ENCODE results near the gene LRRC4B. TPM values are rescaled to one million over a fixed set of nuclear protein-coding genes. Genes with fewer than 3 reads are reported as not detected.
"Not testable (repeated sequence)": the region's sequence is repeated elsewhere in the genome, so short reads cannot be mapped to it uniquely, and the experiment has no call there.

LRRC4B gene
- polyA plus RNA-seq, 6 donors from 2014 or later: 0.10 TPM; not detected in 5

DNA sequence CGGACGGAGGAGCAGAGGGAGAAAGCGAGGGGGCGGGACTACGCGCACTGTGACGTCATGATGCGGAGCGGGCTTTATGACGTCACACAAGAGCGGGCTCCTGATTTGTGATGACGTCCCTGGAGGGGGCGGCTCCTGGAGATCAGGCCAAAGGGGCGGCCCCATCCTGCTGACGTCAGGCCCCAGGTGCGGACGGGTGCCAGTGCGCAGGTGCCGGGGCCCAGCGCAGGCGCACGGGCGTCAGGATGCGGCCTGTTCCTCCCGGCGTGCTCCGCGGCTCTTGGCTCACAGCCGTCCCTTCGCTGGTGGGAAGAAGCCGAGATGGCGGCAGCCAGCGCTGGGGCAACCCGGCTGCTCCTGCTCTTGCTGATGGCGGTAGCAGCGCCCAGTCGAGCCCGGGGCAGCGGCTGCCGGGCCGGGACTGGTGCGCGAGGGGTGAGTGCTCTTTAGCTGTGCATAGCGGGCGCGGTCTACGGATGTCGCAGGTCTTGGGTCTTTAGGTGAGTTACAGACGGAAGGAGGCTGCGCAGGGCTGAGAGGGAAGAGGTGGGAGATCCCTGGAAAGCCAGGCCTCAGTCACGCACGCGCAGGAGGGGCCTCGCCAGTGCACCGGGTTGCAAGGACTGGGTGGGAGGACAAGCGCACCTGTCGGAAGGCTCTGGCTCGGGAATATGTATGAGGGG, 91.9 kb downstream of the LRRC4B start, which contains the start of the genes EMC10 and GARIN5A:
EMC10 (plus strand) TSS at position 284 of the 683 bp plus-strand sequence; CDS start at position 322, 38 bp downstream.
GARIN5A (minus strand) TSS at position 625 of the 683 bp plus-strand sequence; CDS start at position 165, 460 bp downstream.
- peaks cover 29 to 46% (median 33%) of the 10 kb centered on the region in 3 donors for H3K4me1 Mint-ChIP-seq
- peak within 1 kb of the TSS; percentile 93 to 99 (median 99) for H3K27ac Mint-ChIP-seq
- peaks cover 0 to 14% of the 10 kb centered on the region in 2 donors for H3K36me3 Mint-ChIP-seq
- H3K4me3 Mint-ChIP-seq: peak within 1 kb of the TSS; percentile 96 to 99 (median 98)
- ATAC-seq (ENCODE audit: low read depth in 2 of 2) (peak; percentile 93 to 95), DNase-seq (peak; percentile 97)
- peaks cover 0 to 4% (median 0%) of the 10 kb centered on the region in 7 donors for H3K9me3 Mint-ChIP-seq
- no peaks in the 10 kb centered on the region for H3K27me3 Mint-ChIP-seq

DNA sequence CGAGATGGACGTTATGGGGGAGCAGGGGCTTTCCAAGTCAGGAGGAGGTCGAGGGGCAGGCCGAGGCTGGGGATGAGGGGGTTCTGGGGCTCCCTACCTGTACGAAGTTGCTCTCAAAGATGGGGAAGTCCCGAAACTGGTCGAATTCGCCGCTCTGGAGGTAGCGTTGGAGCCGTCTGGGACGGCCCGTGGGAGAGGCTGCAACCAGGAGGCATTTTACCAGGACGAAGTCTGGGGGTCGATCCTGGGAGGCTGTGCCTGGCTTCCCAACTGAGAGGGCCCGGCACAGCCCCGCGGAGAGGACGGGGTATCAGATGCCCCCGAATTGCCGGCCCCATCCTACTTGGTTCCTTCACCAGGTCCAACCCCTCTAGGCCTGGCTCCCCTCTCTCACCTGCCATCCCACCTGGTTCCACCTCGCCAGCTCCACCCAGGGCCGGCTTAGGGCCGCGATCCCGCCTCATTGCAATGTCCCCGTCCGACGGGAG, 92.5 kb downstream of the LRRC4B start:
- Mint-ChIP-seq H3K27ac (peak overlapping the region; percentile 93 to 99 (median 99)), H3K4me3 (peak overlapping the region; percentile 96 to 99 (median 98)), H3K27me3 (no peaks in the 10 kb centered on the region), H3K4me1 (peaks cover 27 to 46% (median 28%) of the 10 kb centered on the region in 3 donors), H3K9me3 (peaks cover 0 to 4% (median 0%) of the 10 kb centered on the region in 7 donors), H3K36me3 (peaks cover 0 to 9% of the 10 kb centered on the region in 2 donors)
- DNase-seq (no peak), ATAC-seq (ENCODE audit: low read depth in 2 of 2) (no peak)

DNA sequence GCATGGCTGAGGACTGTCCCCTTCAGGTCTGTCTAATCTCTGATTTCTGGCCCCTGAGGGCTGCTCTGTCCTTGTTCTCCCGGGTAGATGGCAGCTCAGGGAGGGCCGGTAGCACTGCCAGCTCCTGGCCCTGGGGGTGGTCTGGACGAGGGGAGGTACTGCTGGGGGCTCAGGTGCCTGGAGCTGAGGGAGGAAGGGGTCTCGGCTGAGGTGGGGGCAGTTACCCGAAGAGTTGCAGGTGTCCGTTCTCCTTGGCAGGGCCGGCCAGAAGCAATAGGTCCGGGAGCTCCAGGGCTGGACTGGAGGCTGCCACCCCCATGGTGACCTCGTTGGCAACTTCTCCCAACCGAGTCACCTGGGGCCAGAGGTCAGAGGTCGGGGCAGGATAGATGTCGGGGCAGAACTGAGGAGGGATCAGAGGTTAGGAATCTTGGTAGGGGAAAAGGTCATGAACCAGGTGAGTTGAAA, 93.1 kb downstream of the LRRC4B start:
- peaks cover 0 to 4% (median 0%) of the 10 kb centered on the region in 7 donors for H3K9me3 Mint-ChIP-seq
- peaks cover 0 to 7% of the 10 kb centered on the region in 2 donors for H3K36me3 Mint-ChIP-seq
- no peak for DNase-seq
- no peaks in the 10 kb centered on the region for H3K27me3 Mint-ChIP-seq
- ATAC-seq (ENCODE audit: low read depth in 2 of 2): no peak
- H3K4me1 Mint-ChIP-seq: peaks cover 27 to 46% (median 28%) of the 10 kb centered on the region in 3 donors
- peak overlapping the region; percentile 93 to 99 (median 99) for H3K27ac Mint-ChIP-seq
- H3K4me3 Mint-ChIP-seq: peak overlapping the region in 7 of 8 donors; percentile 50 to 99 (median 85)

DNA sequence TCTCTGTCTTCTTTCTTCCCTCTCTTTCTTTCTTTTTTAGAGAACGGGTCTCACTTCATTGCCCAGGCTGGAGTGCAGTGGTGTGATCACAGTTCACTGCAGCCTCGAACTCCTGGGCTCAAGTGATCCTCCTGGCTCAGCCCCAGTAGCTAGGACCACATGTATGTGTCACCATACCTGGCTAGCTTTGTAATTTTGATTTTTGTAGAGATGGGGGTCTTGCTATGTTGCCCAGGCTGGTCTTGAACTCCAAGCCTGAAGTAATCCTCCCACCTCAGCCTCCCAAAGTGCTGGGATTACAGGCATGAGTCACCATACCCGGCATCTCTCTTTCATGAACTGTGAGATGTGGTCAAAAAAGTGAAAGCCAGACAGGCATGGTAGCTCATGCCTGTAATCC, 94.9 kb downstream of the LRRC4B start:
- not testable (repeated sequence) for H3K4me3 Mint-ChIP-seq; DNase-seq; H3K9me3 Mint-ChIP-seq; ATAC-seq (ENCODE audit: low read depth in 2 of 2); H3K36me3 Mint-ChIP-seq; H3K27me3 Mint-ChIP-seq
- Mint-ChIP-seq H3K4me1 (peaks cover 21 to 38% (median 23%) of the 10 kb centered on the region in 3 donors), H3K27ac (peak overlapping the region in 2 of 6 donors; percentile 86 to 89)

DNA sequence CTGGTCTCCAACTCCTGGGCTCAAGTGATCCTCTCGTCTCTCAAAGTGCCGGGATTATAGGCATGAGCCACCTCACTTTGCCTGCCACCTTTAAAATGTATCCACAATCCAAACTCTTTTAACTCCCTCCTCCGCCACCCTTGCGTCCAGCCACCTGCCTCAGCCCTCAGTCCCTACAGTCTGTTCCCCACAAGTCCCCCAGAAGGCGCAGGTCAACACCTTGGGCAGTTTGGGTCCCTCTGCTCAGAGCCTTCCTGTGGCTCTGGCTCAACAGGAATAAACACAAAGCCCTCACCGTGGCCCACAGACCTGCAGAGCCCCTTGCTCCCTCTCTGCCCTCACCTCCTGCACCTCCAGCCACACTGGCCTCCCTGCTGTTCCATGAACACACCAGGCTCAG, 99.4 kb downstream of the LRRC4B start:
- no peaks in the 10 kb centered on the region for H3K36me3 Mint-ChIP-seq
- no peaks in the 10 kb centered on the region for H3K4me1 Mint-ChIP-seq
- ATAC-seq (ENCODE audit: low read depth in 2 of 2) (no peak), DNase-seq (no peak)
- no peak overlapping the region for H3K4me3 Mint-ChIP-seq
- H3K27ac Mint-ChIP-seq: peak overlapping the region in 2 of 6 donors; percentile 29 to 55
- no peaks in the 10 kb centered on the region for H3K9me3 Mint-ChIP-seq
- H3K27me3 Mint-ChIP-seq: no peaks in the 10 kb centered on the region

DNA sequence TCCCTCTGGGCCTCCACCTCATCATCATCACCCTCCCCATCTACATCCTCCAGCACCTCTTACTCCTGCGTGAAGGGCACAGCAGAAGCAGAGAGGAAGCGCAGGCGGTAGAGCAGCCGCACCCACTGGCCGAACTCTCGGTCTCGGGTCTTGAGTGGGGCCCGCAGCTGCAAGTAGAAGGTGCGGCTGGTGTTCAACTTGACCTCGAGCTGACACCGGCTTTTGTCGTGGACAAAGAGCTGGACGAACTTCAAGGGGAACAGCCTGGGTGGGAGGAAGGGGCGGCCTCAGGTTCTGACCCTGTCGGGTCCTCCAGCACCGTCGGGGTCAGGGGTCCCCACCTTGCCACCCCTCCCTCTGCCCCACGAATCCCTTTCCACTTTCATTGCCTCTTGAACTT, 100.7 kb downstream of the LRRC4B start:
- peak overlapping the region in 3 of 6 donors; percentile 55 to 66 (median 56) for H3K27ac Mint-ChIP-seq
- no peaks in the 10 kb centered on the region for H3K27me3 Mint-ChIP-seq
- H3K4me3 Mint-ChIP-seq: no peak overlapping the region
- no peaks in the 10 kb centered on the region for H3K9me3 Mint-ChIP-seq
- DNase-seq (no peak), ATAC-seq (ENCODE audit: low read depth in 2 of 2) (no peak)
- no peaks in the 10 kb centered on the region for H3K36me3 Mint-ChIP-seq
- no peaks in the 10 kb centered on the region for H3K4me1 Mint-ChIP-seq

Other genes starting within 250 kb of the LRRC4B start
- under 1 TPM in 2 of 6 donors, not detected in 4; 0.08 to 0.12 TPM for gene KCNC3, start 239.1 kb downstream of the LRRC4B start, polyA plus RNA-seq (ENCODE audit: low read depth in 6 of 6)
- 1 to 10 TPM in 3 of 6 donors, under 1 TPM in 2, not detected in 1; 0.38 to 1.8 (median 1.1) TPM for gene NAPSA, start 202.8 kb downstream of the LRRC4B start, polyA plus RNA-seq (ENCODE audit: low read depth in 6 of 6)
- gene NR1H2, start 192.0 kb downstream of the LRRC4B start, polyA plus RNA-seq (ENCODE audit: low read depth in 6 of 6): 100 to 1,000 TPM in 1 of 6 donors, 10 to 100 TPM in 5; 70.9 to 115 (median 76.1) TPM
- 10 to 100 TPM; 22.9 to 46.7 (median 32.1) TPM for gene POLD1, start 184.1 kb downstream of the LRRC4B start, polyA plus RNA-seq (ENCODE audit: low read depth in 6 of 6)
- gene SPIB, start 149.5 kb downstream of the LRRC4B start, polyA plus RNA-seq (ENCODE audit: low read depth in 6 of 6): 100 to 1,000 TPM; 218 to 343 (median 286) TPM
- 1 to 10 TPM in 3 of 6 donors, under 1 TPM in 2, not detected in 1; 0.44 to 6.6 (median 1.2) TPM for gene MYBPC2, start 135.5 kb downstream of the LRRC4B start, polyA plus RNA-seq (ENCODE audit: low read depth in 6 of 6)
- gene EMC10, start 91.9 kb downstream of the LRRC4B start, polyA plus RNA-seq (ENCODE audit: low read depth in 6 of 6): 10 to 100 TPM in 1 of 6 donors, 1 to 10 TPM in 5; 7.0 to 11.9 (median 8.6) TPM
- 1 to 10 TPM in 1 of 6 donors, under 1 TPM in 4, not detected in 1; 0.38 to 2.2 (median 0.50) TPM for gene GARIN5A, start 91.6 kb downstream of the LRRC4B start, polyA plus RNA-seq (ENCODE audit: low read depth in 6 of 6)
- gene JOSD2, start 57.2 kb downstream of the LRRC4B start, polyA plus RNA-seq (ENCODE audit: low read depth in 6 of 6): 10 to 100 TPM in 5 of 6 donors, 1 to 10 TPM in 1; 9.8 to 20.7 (median 12.2) TPM
- not detected for gene ASPDH, start 54.5 kb downstream of the LRRC4B start, polyA plus RNA-seq (ENCODE audit: low read depth in 6 of 6)
- under 1 TPM in 1 of 6 donors, not detected in 5; 0.11 TPM for gene SYT3, start 71.4 kb upstream of the LRRC4B start, polyA plus RNA-seq (ENCODE audit: low read depth in 6 of 6)
- gene C19orf81, start 81.0 kb upstream of the LRRC4B start, polyA plus RNA-seq (ENCODE audit: low read depth in 6 of 6): 1 to 10 TPM in 2 of 6 donors, not detected in 4; 1.1 to 1.2 TPM
- not detected for gene SHANK1, start 151.4 kb upstream of the LRRC4B start, polyA plus RNA-seq (ENCODE audit: low read depth in 6 of 6)
- gene CLEC11A, start 154.9 kb upstream of the LRRC4B start, polyA plus RNA-seq (ENCODE audit: low read depth in 6 of 6): 1 to 10 TPM in 2 of 6 donors, under 1 TPM in 4; 0.49 to 1.1 (median 0.69) TPM
- gene GPR32, start 202.0 kb upstream of the LRRC4B start, polyA plus RNA-seq (ENCODE audit: low read depth in 6 of 6): not detected
- gene ACP4, start 222.0 kb upstream of the LRRC4B start, polyA plus RNA-seq (ENCODE audit: low read depth in 6 of 6): not detected

Data from naive B cell (primary cell).